Measurements from ENCODE around the gene APH1B.

DNA sequence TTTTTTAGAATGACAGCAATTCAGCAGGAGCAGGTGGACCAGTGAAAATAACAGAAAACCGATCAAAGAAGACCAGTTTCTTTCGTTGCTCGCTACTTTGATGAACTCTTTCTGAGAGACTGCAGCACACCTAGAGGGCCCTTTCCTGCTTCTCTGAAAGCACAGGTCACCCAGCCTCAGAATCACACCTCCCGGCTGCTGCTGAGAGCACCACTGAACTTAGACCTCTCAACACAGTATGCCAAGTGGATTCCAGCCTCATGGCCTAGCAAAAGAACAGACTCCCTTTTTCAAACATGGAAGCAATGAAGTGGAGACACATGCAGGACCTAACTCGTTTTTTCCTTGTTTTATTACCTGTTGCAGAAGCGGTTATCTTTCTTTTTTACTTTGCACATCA, 13.9 kb upstream of the APH1B start:
- TF ChIP-seq, protein P1, sequence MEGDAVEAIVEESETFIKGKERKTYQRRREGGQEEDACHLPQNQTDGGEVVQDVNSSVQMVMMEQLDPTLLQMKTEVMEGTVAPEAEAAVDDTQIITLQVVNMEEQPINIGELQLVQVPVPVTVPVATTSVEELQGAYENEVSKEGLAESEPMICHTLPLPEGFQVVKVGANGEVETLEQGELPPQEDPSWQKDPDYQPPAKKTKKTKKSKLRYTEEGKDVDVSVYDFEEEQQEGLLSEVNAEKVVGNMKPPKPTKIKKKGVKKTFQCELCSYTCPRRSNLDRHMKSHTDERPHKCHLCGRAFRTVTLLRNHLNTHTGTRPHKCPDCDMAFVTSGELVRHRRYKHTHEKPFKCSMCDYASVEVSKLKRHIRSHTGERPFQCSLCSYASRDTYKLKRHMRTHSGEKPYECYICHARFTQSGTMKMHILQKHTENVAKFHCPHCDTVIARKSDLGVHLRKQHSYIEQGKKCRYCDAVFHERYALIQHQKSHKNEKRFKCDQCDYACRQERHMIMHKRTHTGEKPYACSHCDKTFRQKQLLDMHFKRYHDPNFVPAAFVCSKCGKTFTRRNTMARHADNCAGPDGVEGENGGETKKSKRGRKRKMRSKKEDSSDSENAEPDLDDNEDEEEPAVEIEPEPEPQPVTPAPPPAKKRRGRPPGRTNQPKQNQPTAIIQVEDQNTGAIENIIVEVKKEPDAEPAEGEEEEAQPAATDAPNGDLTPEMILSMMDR (conservative IDR thresholded peaks at IDR 0.05; ENCODE audit: low read depth, low read length) = no peak
- no peak for TF ChIP-seq EZH2 (IDR thresholded peaks at IDR 0.05; ENCODE audit: borderline replicate concordance, low read depth, low read length, poor library complexity, severe bottlenecking)
